Measurements from ENCODE around the gene THEMIS.

Gene THEMIS

DNA sequence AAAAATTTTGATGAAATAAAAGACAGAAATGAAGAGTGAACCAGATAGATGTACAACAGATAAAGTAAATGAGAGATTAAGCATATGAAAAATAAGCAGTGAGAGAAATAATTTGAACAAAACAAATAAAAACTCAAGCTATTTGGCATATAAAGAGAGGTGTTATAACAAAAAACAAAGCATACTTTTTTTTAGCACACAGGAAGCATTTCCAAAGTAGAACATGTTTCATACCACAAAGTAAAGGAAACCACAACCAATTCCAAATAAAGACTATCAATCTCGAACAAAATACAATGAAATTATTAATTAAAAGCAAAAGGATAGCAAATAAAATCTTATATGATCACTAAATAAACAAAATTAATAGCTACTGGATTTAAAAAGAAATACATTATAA, 6.8 kb downstream of the THEMIS start:
- Histone ChIP-seq H3K4me1 (ENCODE audit: control insufficient read depth, low read length) (no peaks in the 10 kb centered on the region), H3K9me3 (ENCODE audit: control insufficient read depth, insufficient read depth, low read length) (no peaks in the 10 kb centered on the region), H3K4me3 (ENCODE audit: low read length) (no peak overlapping the region), H3K27ac (ENCODE audit: low read depth, low read length) (no peak overlapping the region), H3K4me2 (ENCODE audit: low read length) (no peak overlapping the region), H3K9me2 (replicated peaks; ENCODE audit: control insufficient read depth, low read length) (no peaks in the 10 kb centered on the region), H3K27me3 (ENCODE audit: control insufficient read depth, low read length) (no peaks in the 10 kb centered on the region), H3K36me3 (ENCODE audit: control insufficient read depth, low read length) (no peaks in the 10 kb centered on the region), H3K79me2 (ENCODE audit: control insufficient read depth, low read length) (no peaks in the 10 kb centered on the region), H3F3A (ENCODE audit: control insufficient read depth, insufficient read depth) (no peaks in the 10 kb centered on the region), H4K20me1 (ENCODE audit: control insufficient read depth, insufficient read depth, low read depth, low read length) (no peaks in the 10 kb centered on the region)
- TF ChIP-seq, protein P1, sequence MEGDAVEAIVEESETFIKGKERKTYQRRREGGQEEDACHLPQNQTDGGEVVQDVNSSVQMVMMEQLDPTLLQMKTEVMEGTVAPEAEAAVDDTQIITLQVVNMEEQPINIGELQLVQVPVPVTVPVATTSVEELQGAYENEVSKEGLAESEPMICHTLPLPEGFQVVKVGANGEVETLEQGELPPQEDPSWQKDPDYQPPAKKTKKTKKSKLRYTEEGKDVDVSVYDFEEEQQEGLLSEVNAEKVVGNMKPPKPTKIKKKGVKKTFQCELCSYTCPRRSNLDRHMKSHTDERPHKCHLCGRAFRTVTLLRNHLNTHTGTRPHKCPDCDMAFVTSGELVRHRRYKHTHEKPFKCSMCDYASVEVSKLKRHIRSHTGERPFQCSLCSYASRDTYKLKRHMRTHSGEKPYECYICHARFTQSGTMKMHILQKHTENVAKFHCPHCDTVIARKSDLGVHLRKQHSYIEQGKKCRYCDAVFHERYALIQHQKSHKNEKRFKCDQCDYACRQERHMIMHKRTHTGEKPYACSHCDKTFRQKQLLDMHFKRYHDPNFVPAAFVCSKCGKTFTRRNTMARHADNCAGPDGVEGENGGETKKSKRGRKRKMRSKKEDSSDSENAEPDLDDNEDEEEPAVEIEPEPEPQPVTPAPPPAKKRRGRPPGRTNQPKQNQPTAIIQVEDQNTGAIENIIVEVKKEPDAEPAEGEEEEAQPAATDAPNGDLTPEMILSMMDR (IDR thresholded peaks at IDR 0.05; ENCODE audit: low read depth, low read length, poor library complexity, severe bottlenecking): no peak
- TF ChIP-seq EZH2phosphoT487 (IDR thresholded peaks at IDR 0.05; ENCODE audit: borderline replicate concordance, low read length): no peak

DNA sequence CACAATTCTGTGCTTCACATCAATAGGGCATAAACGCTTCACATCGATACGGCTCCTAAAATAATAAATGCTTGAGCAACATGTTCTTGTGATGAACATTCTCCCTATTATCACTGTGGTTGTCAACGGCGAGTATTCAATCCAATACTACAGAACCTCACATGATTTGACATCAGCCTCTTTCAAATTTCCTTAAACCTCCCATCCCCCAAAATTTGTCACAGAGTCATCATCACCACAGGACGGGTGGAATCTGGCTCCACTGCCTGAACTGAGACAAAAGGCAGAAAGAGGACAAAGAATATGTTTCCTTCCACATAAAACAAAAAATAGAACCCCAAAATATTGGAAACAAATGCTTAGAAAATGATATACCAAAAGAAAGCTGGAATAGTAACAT, 7.3 kb downstream of the THEMIS start:
- no peaks in the 10 kb centered on the region for H3F3A ChIP-seq (ENCODE audit: control insufficient read depth, insufficient read depth)
- TF ChIP-seq, protein P1 (IDR thresholded peaks at IDR 0.05; ENCODE audit: low read depth, low read length, poor library complexity, severe bottlenecking): no peak
- no peak for TF ChIP-seq EZH2phosphoT487 (IDR thresholded peaks at IDR 0.05; ENCODE audit: borderline replicate concordance, low read length)
- H4K20me1 ChIP-seq (ENCODE audit: control insufficient read depth, insufficient read depth, low read depth, low read length): no peaks in the 10 kb centered on the region
- H3K9me3 ChIP-seq (ENCODE audit: control insufficient read depth, insufficient read depth, low read length): no peaks in the 10 kb centered on the region
- H3K9me2 ChIP-seq (replicated peaks; ENCODE audit: control insufficient read depth, low read length): no peaks in the 10 kb centered on the region
- no peak overlapping the region for H3K27ac ChIP-seq (ENCODE audit: low read depth, low read length)
- no peaks in the 10 kb centered on the region for H3K27me3 ChIP-seq (ENCODE audit: control insufficient read depth, low read length)
- H3K4me1 ChIP-seq (ENCODE audit: control insufficient read depth, low read length): no peaks in the 10 kb centered on the region
- no peaks in the 10 kb centered on the region for H3K79me2 ChIP-seq (ENCODE audit: control insufficient read depth, low read length)
- H3K4me2 ChIP-seq (ENCODE audit: low read length): no peak overlapping the region
- H3K4me3 ChIP-seq (ENCODE audit: low read length): no peak overlapping the region
- no peaks in the 10 kb centered on the region for H3K36me3 ChIP-seq (ENCODE audit: control insufficient read depth, low read length)

DNA sequence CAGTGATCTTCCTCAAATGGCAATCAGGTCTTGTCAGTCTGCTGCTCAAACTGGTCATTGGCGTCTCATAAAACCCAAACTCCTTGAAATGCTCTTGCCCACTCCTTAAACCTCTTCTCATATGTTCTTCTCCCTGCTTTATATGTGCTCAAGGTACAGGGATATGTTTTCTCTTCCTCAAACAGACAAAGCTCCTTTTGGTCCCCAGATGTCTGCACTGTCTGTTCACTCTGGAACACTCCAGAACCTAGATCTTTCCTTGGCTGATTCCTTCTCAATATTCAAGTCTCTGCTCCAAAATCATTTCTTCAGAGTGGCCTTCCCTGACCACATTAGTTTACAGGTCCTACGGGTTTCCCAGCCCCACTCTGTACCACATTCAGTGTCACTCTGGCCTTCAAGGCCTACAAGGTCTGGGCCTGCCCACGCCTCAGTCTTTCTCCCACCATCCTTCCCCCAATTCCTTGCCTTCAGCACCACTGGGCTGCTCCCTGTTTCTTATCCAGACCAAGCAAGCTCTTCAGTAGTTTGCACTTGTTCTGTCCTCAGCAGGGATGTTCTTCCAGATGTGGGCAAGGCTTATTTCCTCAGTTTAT, 9.0 kb downstream of the THEMIS start:
- H3K9me2 ChIP-seq (replicated peaks; ENCODE audit: control insufficient read depth, low read length): no peaks in the 10 kb centered on the region
- no peaks in the 10 kb centered on the region for H3K9me3 ChIP-seq (ENCODE audit: control insufficient read depth, insufficient read depth, low read length)
- TF ChIP-seq, protein P1 (IDR thresholded peaks at IDR 0.05; ENCODE audit: low read depth, low read length, poor library complexity, severe bottlenecking): no peak
- no peak for TF ChIP-seq EZH2phosphoT487 (IDR thresholded peaks at IDR 0.05; ENCODE audit: borderline replicate concordance, low read length)
- no peak overlapping the region for H3K27ac ChIP-seq (ENCODE audit: low read depth, low read length)
- H3K79me2 ChIP-seq (ENCODE audit: control insufficient read depth, low read length): no peaks in the 10 kb centered on the region
- H4K20me1 ChIP-seq (ENCODE audit: control insufficient read depth, insufficient read depth, low read depth, low read length): no peaks in the 10 kb centered on the region
- no peaks in the 10 kb centered on the region for H3K27me3 ChIP-seq (ENCODE audit: control insufficient read depth, low read length)
- H3K4me1 ChIP-seq (ENCODE audit: control insufficient read depth, low read length): no peaks in the 10 kb centered on the region
- H3K4me3 ChIP-seq (ENCODE audit: low read length): no peak overlapping the region
- H3K36me3 ChIP-seq (ENCODE audit: control insufficient read depth, low read length): no peaks in the 10 kb centered on the region
- no peak overlapping the region for H3K4me2 ChIP-seq (ENCODE audit: low read length)
- no peaks in the 10 kb centered on the region for H3F3A ChIP-seq (ENCODE audit: control insufficient read depth, insufficient read depth)
